Embryonic facial prominence (tissue), 1 donor: ENCODE data around the gene RBM4.

Experiments
- DNase-seq: peaks from one replicate; pipeline ENCODE4 v3.0.0-alpha.2; 2016; ENCODE audit errors: extremely low spot score

Gene RBM4

DNA sequence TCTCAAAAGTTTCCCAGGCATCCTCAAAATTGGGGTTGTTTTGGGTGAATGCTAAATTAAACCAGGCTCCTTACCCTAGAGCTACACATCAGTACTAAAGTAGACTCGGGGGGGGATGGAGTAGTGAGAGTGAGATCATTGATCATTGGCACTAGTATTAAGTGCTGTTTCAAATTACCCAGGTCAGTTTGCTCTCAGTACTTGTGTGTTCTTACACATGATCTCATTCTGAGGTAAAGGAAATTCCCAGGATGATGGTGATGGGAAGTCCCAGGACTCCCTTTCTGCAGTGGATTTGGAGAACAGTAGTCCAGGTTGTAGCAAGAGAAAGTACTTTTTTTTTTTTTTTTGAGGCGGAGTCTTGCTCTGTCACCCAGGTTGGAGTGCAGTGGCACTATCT is 12.5 kb downstream of the RBM4 start:
- no peak for DNase-seq

DNA sequence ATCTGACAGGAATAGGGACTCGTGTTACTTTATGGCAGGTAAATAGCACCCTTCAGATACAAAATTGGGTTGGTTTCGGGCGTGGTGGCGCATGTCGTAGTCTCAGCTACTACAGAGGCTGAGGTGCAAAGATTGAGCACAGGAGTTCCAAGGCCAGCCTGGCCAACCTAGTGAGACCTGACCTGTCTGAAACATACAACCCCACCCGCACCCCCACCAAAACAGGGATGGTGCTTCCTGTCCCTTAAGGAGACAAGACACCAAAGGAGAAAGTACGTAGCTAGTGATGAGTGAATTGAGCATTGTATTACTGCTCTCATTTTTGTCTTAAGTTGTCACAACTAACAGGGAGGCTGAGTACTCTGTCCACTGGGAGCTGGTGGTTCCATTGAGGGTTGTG is 14.1 kb downstream of the RBM4 start:
- DNase-seq: no peak

DNA sequence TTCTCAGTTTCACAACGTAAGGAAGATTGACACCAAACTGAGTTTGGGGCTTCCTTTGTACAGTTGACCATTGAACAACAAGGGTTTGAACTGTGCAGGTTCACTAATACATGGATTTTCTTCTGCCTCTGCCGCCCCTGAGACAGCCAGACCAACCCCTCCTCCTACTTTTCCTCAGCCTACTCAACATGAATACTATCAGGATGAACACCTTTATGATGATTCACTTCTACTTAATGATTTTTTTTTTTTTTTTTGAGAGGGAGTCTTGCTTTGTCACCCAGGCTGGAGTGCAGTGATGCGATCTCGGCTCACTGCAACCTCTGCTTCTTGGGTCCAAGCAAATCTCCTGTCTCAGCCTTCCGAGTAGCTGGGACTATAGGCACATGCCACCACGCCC is 14.6 kb downstream of the RBM4 start:
- no peak for DNase-seq

DNA sequence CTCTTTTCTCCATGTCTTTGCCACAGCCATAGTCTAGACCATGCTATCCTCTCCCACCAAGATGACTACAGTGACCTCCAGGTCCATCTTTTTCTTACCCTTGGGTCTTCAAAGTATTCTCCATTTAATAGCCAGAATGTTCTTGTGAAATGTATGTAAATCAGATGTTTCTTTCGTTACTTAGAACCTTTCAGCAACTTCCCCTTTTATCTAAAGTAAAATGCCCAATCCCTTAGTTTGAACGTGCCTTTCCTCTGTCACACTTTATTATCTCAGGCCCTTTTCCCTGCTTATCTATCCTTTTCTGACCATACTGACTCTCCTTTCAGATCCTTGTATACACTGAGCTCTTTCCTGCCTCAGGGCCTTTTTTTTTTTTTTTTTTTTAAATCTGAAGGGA is 21.3 kb downstream of the RBM4 start:
- no peak for DNase-seq

DNA sequence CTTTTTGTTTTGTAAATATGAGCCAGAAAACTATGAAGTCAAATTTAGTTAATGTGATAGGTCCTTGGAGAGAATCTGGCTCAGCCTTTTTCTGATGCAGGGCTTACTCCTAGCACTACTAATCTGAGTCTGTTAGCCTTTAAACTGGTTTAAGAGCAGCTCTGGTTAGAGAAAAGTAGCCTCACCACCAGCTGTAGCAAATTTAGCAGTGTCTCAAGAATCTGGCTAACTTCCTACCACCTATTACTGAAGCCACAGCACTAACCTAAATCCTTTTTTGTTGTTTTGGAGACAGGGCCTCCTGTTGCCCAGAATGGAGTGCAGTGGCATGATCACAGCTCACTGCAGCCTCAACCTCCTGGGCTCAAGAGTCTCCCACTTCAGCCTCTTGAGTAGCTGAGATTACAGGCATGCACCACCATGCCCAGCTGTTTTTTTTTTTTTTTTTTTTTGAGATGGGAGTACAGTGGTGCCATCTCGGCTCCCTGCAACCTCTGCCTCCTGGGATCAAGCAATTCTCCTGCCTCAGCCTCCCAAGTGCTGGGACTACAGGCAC is 25.3 kb downstream of the RBM4 start:
- no peak for DNase-seq

DNA sequence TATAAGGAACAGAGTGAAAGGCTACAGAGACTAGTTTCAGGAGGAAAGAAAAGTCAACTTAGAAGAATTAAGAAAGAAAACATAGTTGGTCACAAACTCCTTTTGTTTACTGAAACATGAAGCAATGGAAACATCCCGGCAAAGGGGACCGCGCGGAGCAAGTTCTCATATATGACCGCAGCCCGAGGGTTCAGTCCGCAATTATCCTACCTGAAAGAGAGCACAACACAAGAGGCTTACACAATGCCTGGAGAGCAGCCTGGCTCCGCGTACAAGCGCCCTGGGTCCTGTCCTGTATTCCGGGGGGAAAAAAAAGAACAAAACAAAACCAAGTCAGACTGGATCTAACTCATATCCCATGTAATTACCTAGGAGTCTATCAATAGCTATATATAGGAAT is 26.9 kb downstream of the RBM4 start:
- DNase-seq: no peak

DNA sequence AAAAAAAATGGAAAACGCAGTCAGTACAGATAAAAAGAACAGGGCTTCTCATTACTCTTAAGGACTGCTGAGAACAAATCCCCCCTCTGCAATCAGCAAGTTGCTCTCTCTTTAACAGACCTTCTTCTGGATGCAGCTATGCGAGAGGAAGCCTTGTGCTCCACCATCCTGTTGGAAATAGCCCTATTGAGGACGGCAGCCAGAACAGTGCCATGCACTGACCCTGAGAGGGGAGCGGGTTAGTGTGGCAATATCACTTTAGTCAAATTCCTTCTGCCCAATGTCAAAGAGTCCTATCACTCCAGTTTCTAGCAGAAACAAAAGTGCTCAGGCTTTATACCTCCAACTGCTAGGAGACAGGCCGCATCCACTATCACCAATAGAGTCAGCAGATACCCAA is 32.3 kb downstream of the RBM4 start:
- DNase-seq: no peak

DNA sequence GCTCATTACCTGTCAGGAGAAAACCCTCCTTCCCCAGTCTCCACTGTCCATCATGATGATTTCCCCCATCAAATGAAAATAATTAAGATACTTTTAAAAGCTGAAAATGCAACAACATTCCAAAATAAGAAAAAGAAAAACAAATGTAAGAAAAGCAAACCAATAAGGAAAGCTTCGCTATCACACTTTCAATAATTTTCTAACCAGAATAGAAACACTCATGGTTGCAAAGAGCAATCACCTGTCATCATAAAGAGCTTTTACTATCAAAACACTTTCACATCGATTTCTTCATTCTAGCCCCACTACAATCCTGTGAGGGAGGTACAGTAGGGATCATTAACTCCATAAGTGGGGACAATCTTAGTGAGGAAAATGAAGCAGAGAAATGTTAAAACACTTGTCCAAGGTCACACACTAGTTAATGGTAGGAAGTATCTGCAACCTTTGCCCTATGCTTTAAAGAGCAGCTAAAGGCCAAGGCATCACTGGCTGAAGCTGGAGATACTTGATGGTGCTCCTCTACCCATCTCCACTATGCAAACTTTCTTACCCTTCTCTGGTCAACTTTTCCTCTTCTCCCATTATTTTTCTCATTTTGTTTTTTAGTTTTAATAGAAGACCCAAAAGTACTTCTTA is 36.6 kb downstream of the RBM4 start:
- DNase-seq: no peak

DNA sequence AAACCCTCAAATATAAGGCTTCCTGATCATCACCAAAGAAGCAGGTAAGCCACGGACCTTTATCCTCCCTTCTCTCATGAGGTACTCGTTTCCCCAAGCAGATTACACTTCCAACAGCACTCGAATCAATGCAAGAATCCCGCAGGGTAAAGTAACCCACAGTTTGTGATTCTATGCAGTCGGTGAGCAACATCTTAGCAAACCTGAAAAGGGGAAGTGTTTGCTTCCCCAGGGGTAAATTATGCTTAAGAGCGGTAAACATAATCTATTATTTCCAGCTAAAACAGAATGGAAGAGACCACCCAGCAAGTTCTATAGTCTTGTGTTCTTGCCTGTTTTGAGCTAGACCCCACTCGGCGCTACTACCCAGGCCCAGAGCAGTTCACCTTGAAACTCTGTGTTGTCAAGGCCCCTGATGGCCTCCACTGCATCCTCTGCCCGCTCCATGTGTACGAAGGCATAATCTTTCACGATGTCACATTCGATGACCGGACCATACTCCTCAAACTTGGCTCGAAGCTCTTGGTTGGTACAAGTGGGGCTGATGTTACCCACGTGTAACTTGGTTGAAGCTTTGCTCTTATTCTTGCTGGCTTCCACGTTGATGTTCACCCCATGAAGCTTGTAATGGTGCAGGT is 37.9 kb downstream of the RBM4 start:
- DNase-seq: no peak

DNA sequence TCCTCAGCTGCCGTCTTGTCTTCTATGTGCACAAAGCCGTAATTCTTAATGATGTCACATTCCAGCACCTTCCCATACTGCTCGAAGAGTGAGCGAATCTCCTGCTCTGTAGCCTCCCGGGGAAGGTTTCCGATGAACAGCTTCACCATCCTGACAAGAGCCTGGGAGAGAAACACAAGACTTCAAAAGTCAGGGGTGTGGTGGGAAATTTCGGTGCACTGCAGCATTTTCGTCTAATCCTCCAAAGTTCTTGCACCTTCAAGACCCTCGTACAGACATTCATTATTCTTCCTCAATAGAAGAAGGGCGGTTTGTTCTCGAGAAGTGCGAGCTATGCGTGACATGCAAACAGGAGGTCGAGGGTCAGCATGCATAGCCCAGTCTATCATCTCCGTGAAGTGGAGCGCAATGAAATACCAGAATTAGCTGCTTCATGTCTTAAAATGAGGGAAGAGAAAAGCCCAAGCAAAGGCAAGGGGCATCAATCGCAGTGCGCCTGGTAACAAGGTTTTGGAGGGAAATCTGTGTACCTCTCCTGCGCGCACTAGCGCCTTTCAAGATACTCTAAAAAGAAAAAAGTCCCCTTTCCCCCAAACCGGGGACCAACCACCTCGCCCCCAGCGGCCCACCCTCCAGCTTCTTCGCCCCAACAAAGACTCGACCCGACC is 38.6 kb downstream of the RBM4 start:
- DNase-seq: peak; percentile 9

DNA sequence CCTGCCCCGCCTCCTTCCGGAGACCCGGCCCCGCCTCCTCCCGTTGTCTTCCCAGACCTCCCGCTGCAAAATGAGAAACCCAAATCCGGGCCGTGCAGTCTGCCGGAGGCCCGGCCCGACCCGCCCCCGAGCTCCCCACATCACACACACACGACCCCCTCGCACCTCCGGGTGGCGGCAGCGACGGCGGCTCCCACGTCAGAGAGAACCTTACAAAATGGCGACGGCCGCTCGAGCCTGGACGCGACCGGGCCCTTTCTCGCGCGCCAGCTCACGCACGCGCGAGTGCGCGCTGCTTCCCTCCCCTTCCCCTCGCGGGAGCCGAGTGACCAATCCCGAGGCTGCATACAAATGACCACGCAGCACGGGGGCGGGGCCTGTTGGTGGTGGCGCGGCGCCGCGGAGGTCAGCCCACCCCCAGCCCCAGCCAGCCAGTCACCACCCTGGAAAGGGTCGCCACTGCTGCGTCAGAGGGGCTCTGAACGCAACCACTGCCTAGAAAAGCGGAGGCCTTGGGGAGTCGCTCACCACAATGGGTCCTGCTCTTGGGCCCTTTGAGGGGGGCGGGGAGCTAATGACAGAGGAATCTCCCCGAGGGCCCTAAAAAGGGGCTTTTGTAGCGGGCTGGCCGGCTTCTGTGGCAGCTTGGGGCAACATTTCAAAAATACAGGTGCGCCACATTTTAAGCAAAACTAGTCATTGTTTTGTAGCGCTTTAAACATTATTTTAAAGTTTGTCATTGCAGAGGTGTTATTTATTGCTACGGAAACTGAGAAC is 39.3 kb downstream of the RBM4 start, which contains the start of gene RBM4B:
RBM4B (minus strand) TSS at position 289 of the 777 bp plus-strand sequence. CDS start 808 bp downstream, outside the sequence.
- peak; percentile 93 for DNase-seq

DNA sequence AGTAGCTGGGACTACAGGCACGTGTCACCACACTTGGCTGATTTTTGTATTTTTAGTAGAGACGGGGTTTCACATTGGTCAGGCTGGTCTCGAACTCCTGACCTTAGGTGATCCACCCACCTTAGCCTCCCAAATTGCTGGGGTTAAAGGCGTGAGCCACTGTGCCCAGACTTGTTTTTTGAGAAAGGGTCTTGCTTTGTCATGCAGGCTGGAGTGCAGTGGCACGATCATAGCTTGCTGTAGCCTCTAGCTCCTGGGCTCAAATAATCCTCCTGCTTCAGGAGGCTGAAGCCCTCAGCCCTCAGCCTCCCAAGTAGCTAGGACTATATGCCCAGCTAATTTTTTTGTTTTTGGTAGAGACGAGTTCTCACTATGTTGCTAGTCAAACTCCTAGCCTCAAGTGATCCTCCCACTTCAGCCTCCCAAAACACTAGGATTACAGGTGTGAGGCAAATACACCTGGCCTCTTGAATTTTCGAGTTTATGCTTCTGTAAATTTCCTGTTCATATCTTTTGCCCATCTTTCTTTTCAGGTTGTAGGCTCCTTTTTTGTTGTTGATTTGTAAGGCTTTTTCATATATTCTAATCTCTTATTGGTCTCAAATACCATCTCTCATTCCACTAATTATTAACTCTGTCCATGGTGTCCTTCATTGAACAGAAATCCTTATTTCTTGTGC is 42.6 kb downstream of the RBM4 start:
- DNase-seq: no peak

DNA sequence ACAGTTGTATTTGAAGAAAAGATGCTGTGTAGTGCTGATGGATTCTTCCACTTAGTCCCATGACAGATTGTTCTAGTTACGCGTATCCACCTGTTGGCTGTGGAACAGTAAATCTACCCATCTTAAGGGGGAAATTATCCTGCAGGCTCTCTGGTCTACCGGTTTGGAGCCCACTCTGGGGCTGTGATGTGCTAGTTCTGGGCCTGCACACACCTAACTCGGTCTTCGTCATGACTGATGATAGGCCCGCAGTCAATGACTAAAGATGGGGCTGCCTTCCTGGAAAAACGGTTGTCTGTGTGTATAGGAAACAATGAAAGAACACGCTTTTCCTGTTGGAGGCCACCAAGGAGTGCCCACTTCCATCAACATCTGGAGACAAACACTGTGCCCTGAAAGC is 45.4 kb downstream of the RBM4 start:
- no peak for DNase-seq

DNA sequence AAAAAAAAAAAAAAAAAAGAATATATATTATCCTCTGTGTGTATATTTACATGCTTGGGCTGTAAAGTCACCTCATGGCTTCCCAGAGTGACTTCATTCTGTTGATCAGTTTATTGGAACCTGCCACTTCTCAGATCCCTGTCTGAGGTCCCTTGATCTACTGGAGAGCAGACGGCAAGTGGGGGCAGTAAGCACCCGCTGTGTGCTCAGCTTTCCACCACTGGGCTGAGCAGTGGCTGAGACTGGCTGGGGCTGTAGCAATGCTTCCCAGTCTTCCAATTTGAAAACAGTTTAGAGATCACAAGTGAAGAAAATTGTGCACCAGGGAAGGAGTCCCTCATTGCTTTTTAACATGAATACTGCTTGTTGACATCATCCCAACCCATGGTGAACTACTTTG is 46.1 kb downstream of the RBM4 start:
- DNase-seq: no peak

DNA sequence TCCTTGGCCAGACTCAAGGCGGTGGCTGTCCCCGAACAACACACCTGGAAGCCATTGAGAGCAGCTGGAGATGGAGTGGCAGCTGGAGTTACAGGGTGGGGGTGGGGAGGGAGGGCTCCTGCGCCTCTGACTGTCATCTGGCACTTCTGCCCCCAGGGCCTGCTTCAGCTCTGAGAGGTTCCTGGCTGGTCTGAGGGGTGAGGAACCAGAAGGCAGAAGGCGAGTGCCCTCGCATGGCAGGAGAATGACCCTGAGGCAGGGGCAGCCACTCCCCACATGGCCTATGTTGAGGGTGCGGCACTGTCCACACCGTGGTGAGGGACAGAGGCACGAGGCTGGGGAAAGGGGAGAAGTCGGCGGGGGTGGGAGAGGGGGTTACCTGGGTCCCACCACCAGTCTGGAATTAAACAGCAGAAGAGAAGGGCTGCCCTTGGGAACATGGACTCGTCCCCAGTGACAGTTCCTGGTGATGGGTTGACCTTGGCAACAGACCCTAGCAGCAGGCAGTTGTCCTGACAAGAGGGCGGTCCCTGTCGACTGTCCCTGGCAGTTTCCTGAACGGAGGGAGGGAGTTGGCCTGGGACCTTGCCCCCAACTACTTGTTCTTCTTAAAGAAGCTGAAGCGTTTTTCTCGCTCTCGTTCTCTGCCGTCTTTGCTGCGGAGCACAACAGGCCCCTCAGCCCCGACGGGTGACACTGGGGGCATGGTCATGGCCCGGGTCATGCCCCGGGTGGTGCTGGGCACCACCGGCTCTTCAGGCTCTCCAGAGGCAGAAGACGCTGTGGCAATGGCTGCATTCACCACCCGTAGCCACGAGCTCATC is 47.0 kb downstream of the RBM4 start:
- no peak for DNase-seq

DNA sequence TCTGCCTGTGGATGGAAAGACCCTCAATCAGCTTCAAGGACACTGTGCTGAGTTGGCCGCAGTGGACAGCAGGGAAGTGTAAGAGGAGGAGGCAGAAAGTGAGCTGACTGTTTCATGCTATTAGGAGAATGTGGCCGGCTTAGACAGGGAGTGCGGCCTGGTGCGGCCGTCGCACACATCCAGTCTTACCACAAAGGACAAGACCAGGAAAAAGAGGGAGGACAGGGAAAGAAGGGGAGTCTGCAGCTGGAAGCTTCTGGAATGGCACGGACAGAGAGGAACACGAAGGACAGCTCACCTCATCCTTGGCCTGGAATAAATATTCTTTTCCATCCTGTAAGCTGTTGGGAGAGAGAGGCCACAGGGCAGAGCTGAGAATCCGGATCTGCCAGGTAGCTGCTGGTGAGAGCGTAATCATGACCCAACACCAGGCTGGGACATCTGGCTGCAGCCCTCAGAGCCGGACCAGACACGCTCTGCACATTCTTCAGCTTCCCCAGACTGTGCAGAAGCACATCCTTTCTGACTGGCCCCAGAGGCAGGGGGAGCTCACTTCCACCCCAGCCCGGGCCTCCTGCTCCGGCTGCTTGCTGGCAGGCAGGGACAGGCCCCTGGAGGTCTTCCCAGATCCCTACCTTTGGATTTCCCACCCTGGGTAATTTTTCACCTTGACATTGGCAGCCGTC is 47.7 kb downstream of the RBM4 start:
- DNase-seq: no peak

DNA sequence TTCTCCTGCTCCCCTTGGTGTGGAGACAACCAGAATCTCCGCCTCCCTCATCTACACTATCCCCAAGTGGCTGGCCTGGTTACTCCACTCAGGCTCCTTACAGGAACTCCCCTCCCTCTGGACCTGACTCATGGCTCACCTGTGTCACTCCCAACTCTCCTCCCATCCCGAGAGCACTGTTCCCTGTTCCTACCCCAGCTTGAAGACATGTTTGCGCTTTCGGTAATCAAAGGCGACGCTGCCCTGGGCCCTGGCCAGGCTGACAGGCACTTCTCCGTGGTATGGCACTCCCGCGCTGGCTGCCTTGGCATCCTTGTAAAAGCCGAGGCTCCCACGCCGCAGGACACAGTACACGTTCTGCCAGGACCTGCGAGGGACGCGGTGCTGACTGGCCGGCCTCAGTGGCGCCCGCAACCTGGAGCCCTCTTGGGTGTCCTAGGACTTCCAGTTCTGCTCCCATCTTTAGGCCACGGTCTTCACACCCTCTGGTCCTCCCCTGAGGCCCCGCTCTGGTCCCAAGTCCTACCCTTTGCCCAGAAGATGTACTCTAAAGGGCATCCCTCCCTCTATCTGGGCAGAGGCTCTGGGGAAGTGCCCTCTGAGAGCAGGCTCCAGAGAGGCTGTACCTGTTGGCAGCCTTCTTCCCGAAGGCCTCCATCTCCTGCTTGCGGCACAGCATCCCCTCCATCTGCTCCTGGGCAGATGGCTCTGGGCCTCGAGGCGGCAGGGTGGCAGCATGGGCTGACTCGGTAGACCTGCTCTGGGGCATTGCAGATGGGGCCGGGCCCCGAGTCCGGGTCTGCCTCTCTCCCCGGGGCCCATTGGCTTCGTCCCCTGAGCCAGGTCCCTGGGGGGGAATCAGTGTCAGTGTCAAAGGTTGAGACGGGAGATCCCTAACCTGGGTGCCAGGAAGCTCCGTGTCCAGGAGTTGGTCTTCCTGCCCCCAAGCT is 48.6 kb downstream of the RBM4 start:
- no peak for DNase-seq

DNA sequence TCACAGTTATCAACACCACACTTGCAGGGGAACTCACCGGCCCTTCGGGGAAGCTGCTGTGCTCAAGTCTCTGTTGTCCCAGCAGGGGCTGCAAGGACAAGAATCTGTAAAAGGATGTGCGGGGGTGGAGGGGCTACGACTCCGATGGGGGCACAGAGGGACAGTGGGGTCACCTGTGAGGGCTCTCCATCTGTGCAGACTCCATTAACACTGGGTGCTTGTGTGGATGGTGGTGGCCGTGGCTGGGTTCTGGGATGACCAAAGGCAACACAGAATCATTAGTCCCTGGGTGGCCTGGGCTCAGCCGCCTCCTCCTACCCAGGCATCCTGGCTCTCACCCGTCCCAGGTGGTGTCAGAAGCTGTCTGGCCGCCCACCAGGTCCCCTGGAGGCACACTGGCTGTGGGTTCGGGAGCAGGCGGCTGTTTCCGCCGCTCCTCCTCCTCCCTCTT is 49.4 kb downstream of the RBM4 start:
- DNase-seq: no peak
